Activated naive CD8-positive, alpha-beta T cell treated with anti-CD3 and anti-CD28 coated beads, Interleukin-2, amount 10 ng/mL, durations not matched to agents 7 days and 5 days (primary cell): ENCODE results near the gene UBE4A. TPM values are rescaled to one million over a fixed set of nuclear protein-coding genes. Genes with fewer than 3 reads are reported as not detected.
"Not testable (repeated sequence)": the region's sequence is repeated elsewhere in the genome, so short reads cannot be mapped to it uniquely, and the experiment has no call there.

Experiments used
- ATAC-seq: fragments of 150-1000 bp; cut with Tn5 transposase; one replicate; pipeline ENCODE4 v1.10.0; 2021; ENCODE audit warnings: low read depth, moderate library complexity
- POLR2A ChIA-PET: fragments of 350-600 bp; sonication (Branson Sonifier 250); formaldehyde crosslinking; loops from one replicate; lab custom pipeline; 2021; ENCODE audit warnings: antibody characterized with exemption; lab: Charles Lee
- DNase-seq: peaks from one replicate; pipeline ENCODE4 v3.0.0; 2021
- H3K27ac Mint-ChIP-seq: one replicate; pipeline ENCODE4 v1.8.0; 2022; ENCODE audit warnings: mild to moderate bottlenecking, mixed read lengths
- H3K27me3 Mint-ChIP-seq: one replicate; pipeline ENCODE4 v1.8.0; 2022; ENCODE audit warnings: mild to moderate bottlenecking, moderate library complexity, mixed read lengths
- H3K36me3 Mint-ChIP-seq: one replicate; pipeline ENCODE4 v1.8.0; 2021; ENCODE audit warnings: mild to moderate bottlenecking, mixed read lengths
- H3K4me1 Mint-ChIP-seq: one replicate; pipeline ENCODE4 v1.8.0; 2021; ENCODE audit warnings: mixed read lengths
- H3K4me3 Mint-ChIP-seq: one replicate; pipeline ENCODE4 v1.8.0; 2022; ENCODE audit warnings: mild to moderate bottlenecking, moderate library complexity, mixed read lengths
- H3K9me3 Mint-ChIP-seq: one replicate; pipeline ENCODE4 v1.8.0; 2021; ENCODE audit warnings: mixed read lengths
- total RNA-seq, 2 experiments: library from RNA; stranded (reverse); gene quantifications; one replicate each; pipeline ENCODE4 v1.2.3, GENCODE V29; 2021

Gene UBE4A
- total RNA-seq, 2 experiments from 2014 or later: 43.4 to 44.4 TPM

DNA sequence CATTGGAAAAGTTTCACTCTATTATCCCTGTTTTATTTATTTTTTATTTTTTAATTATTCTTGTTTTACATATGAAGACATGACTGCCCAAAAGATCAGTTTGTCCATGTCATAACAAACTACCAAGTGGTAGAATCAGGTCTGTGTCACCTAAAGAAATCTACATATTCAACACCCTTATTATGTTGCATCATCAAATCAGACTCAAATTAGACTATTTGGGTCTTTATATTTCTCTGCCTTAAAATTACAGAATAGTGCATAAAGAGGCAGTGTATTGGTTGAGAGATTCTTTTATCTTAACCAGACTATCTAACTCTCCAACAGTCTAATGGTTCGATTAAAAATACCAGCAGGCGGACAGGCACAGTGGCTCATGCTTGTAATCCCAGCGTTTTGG lies 23.6 kb downstream of the UBE4A start:
- no peaks in the 10 kb centered on the region for H3K4me1 Mint-ChIP-seq
- no peak overlapping the region for H3K4me3 Mint-ChIP-seq
- DNase-seq: no peak
- no peaks in the 10 kb centered on the region for H3K27me3 Mint-ChIP-seq
- POLR2A ChIA-PET: interaction anchor here (0.6 to 0.7 kb wide), 2 partner anchors 21 to 126 kb away, joined by 3 to 5 read pairs; no protein-coding TSS in a partner anchor
- H3K36me3 Mint-ChIP-seq: peaks cover 23% of the 10 kb centered on the region
- ATAC-seq: no peak
- no peaks in the 10 kb centered on the region for H3K9me3 Mint-ChIP-seq
- no peak overlapping the region for H3K27ac Mint-ChIP-seq

DNA sequence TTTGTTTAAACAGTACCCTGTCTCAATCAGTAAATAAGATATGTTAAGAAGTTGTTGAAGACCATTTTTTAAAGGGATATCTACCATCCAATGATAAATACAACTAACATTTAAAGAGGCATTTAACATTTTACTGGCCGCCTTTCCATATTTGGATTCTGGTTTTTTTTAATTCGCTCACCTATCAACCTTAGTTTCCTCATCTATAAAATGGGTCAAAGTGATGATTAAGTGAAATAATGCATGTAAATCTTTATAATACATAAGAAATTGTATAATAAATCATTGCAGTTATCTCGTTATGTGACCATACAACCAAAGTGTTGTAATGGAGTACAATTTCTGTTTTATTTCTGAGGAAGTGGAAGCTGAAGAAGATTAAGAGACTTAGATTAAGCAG lies 24.3 kb downstream of the UBE4A start:
- H3K9me3 Mint-ChIP-seq: no peaks in the 10 kb centered on the region
- POLR2A ChIA-PET: interaction anchor here (0.7 kb wide), 1 partner anchor 22 kb away, joined by 5 read pairs; no protein-coding TSS in a partner anchor

DNA sequence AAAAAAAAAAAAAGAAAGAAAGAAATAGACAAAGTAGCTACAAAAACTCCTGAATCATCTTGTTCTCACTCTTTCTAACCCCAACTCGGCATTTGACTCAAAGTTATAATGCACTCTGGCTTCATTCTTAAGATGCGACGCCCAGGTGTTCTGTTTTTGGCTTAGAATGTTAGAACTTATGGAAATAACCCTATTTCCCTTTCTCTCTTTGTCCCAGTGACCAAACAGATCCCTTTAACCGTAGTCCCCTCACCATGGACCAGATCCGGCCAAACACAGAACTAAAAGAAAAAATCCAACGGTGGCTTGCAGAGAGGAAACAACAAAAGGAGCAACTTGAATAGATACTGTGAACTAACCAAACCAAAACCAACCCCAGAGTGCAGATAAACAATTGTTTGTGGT lies 36.7 kb downstream of the UBE4A start:
- Mint-ChIP-seq H3K4me3 (peak overlapping the region; percentile 43), H3K27ac (peak overlapping the region; percentile 86), H3K36me3 (peaks cover 19% of the 10 kb centered on the region), H3K27me3 (no peaks in the 10 kb centered on the region), H3K4me1 (peaks cover 36% of the 10 kb centered on the region), H3K9me3 (no peaks in the 10 kb centered on the region)
- ATAC-seq (no peak), DNase-seq (no peak)
- POLR2A ChIA-PET: no interaction called here

More for the DNA sequence above, 24.3 kb downstream of the UBE4A start:
- DNase-seq (no peak), ATAC-seq (no peak)
- Mint-ChIP-seq H3K27me3 (no peaks in the 10 kb centered on the region), H3K4me3 (no peak overlapping the region), H3K27ac (no peak overlapping the region), H3K4me1 (no peaks in the 10 kb centered on the region), H3K36me3 (peaks cover 20% of the 10 kb centered on the region)

DNA sequence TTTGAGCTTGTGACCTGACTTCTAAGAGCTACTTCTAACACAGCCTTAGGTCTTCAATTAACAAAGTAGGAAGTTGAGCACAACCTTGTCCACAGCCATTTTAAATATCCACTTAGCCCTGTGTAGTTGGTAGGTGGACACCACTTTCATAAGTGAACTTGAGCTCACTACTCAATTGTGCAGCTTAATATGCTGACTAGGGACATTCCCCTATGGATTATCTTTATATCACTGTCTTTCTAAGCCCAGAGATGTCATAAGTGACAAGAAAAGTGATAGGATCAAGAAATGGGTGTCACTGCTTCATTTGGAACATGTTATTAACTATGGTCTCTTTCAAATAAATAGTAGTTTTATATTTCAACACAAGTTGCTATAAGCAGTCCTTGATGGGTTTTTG lies 38.0 kb downstream of the UBE4A start:
- Mint-ChIP-seq H3K27ac (no peak overlapping the region), H3K4me1 (peaks cover 37% of the 10 kb centered on the region), H3K4me3 (no peak overlapping the region), H3K36me3 (peaks cover 22% of the 10 kb centered on the region), H3K9me3 (no peaks in the 10 kb centered on the region), H3K27me3 (no peaks in the 10 kb centered on the region)
- no peak for ATAC-seq
- POLR2A ChIA-PET: interaction anchor here (0.7 to 3.9 kb wide), 4 partner anchors 38 to 670 kb away, joined by 3 to 22 read pairs (median 8); partner anchors contain the start of genes KMT2A, UBE4A and VPS11
- DNase-seq: no peak

- Mint-ChIP-seq H3K27me3 (no peaks in the 10 kb centered on the region), H3K4me1 (peaks cover 41% of the 10 kb centered on the region), H3K9me3 (no peaks in the 10 kb centered on the region), H3K27ac (peak overlapping the region; percentile 100), H3K4me3 (peak overlapping the region; percentile 97), H3K36me3 (peaks cover 17% of the 10 kb centered on the region)
- POLR2A ChIA-PET: interaction anchor here (0.6 to 3.9 kb wide), 5 partner anchors 37 to 94 kb away, joined by 3 to 22 read pairs (median 4); partner anchors contain the start of genes KMT2A and UBE4A
- ATAC-seq: peak; percentile 85
- no peak for DNase-seq
These were observed 39.6 kb downstream of the UBE4A start for GRCh38 chr11:118398791-118399559.

DNA sequence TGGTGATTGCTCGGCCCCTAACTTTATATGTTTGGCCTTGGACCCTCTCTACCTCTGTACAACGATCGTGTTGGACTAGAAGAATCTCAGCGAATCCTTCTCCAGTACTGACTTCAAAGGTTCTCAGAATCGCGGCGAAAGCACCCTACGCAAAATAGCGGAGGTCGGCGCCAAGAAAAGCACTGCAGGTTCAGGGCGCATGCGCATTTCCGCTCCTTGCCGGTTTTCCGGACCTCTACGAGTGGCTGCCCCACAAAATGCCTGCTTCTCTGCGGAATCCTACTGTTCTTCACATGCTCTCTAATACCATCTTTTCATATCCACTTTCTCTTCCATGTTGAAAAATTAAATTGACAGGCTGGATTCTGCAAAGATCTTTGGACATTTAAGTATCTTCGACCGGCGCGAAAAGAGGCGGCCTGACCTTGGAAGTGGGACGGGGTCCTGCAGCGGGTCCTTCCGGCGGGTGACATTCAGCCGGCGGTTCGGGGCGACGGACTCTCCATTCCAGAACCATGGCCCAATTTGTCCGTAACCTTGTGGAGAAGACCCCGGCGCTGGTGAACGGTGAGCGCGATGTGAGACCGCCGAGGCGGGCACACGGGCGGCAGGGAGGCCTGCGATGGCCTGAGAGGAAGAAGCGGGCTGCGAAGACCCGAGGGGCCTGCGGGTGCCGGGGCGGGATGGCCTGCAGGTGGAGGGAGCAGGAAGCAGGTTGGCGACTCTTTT lies 41.9 kb downstream of the UBE4A start, which contains the start of gene ATP5MG:
Gene ATP5MG (plus strand): TSS at position 456 of the 729 bp plus-strand sequence. CDS start 60 bp downstream, at position 516.
- H3K4me3 Mint-ChIP-seq: peak within 1 kb of the TSS; percentile 97
- peaks cover 47% of the 10 kb centered on the region for H3K4me1 Mint-ChIP-seq
- DNase-seq (peak; percentile 89), ATAC-seq (peak; percentile 61)
- H3K27me3 Mint-ChIP-seq: no peaks in the 10 kb centered on the region
- no peaks in the 10 kb centered on the region for H3K9me3 Mint-ChIP-seq
- POLR2A ChIA-PET: interaction anchor here (0.7 to 2.1 kb wide), 3 partner anchors 16 to 34 kb away, joined by 3 to 19 read pairs (median 7); partner anchors contain the start of gene KMT2A
- peaks cover 16% of the 10 kb centered on the region for H3K36me3 Mint-ChIP-seq
- H3K27ac Mint-ChIP-seq: peak within 1 kb of the TSS; percentile 100

DNA sequence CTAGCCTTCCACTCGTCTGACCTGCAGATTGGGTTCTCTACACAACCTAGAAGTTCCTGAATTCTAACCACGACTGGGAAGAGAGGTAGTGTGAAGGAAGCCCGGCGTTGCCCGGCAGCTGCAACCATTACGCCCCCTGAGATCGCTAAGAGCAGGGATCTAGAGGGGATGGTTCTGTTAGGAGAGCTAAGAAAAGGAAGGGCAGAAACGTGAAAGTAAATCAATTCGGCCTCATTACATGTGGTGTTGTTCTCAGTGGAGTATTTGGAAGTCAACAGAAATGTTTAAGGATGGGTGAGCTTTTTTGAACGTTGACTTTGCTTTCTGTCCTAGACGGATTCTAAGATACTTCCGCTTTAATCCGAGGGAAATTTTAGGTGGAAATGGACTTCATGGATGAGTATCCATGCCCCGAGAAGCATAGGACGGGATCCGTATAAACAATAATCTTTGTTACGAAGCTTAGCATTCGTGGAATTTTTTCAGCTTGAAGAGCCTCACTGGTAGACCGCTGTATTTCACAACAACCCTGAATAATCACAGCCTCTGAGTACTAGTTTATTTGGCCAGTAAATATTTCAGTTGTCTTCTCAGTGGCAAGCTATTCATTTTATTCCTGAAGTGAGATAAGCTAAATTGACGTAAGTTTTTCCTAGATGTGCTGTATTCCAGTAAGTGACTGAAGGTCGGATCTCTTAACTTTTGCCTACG lies 42.6 kb downstream of the UBE4A start:
- POLR2A ChIA-PET: interaction anchor here (0.6 to 2.1 kb wide), 4 partner anchors 16 to 359 kb away, joined by 3 to 19 read pairs (median 6); partner anchors contain the start of gene KMT2A
- no peak for ATAC-seq
- DNase-seq: no peak
- H3K27ac Mint-ChIP-seq: peak overlapping the region; percentile 100
- peaks cover 43% of the 10 kb centered on the region for H3K4me1 Mint-ChIP-seq
- H3K27me3 Mint-ChIP-seq: no peaks in the 10 kb centered on the region
- peaks cover 22% of the 10 kb centered on the region for H3K36me3 Mint-ChIP-seq
- peak overlapping the region; percentile 97 for H3K4me3 Mint-ChIP-seq
- H3K9me3 Mint-ChIP-seq: no peaks in the 10 kb centered on the region

DNA sequence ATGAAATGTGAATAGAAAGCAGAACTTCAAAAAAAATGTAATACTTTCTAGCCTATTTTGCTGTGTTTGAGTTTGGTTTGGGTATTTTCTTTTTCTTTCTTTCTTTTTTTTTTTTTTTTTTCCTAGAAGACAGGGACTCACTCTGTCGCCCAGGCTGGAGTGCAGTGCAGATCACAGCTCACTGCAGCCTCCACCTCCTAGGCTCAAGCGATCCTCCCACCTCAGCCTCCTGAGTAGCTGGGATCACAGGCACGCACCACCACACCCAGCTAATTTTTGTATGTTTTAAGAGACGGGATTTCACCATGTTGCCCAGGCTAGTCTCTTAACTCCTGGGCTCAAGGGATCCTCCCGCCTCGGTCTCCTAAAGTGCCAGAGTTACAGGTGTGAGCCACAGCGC lies 43.2 kb downstream of the UBE4A start:
- not testable (repeated sequence) for H3K27me3 Mint-ChIP-seq, ATAC-seq, DNase-seq, H3K9me3 Mint-ChIP-seq
- POLR2A ChIA-PET: interaction anchor here (0.6 to 2.1 kb wide), 4 partner anchors 28 to 358 kb away, joined by 3 to 19 read pairs (median 6); partner anchors contain the start of gene KMT2A
- peaks cover 42% of the 10 kb centered on the region for H3K4me1 Mint-ChIP-seq
- peaks cover 22% of the 10 kb centered on the region for H3K36me3 Mint-ChIP-seq
- H3K27ac Mint-ChIP-seq: peak overlapping the region; percentile 59
- peak overlapping the region; percentile 97 for H3K4me3 Mint-ChIP-seq

DNA sequence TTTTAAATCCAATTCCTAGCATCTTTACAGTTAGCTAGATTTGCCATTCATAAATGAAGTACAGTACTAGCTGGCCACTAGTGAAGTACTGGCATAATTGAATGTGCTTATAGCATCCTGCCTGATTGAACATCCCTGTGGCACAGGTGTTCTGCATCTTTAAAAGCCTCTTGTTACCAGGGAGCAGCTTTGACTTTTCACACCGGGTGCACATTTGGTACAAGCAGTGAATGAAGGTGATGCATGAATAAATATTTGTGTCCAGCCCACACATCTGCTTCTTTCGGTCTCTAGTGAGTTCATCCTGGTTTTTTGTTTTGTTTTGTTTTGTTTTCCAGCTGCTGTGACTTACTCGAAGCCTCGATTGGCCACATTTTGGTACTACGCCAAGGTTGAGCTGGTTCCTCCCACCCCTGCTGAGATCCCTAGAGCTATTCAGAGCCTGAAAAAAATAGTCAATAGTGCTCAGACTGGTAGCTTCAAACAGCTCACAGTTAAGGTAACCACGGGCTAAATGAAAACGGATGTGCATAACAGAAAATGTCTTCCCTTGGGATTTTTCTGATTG lies 47.3 kb downstream of the UBE4A start:
- ATAC-seq: no peak
- Mint-ChIP-seq H3K4me3 (no peak overlapping the region), H3K27me3 (no peaks in the 10 kb centered on the region), H3K36me3 (peaks cover 26% of the 10 kb centered on the region), H3K27ac (no peak overlapping the region), H3K4me1 (peaks cover 28% of the 10 kb centered on the region), H3K9me3 (no peaks in the 10 kb centered on the region)
- POLR2A ChIA-PET: no interaction called here
- DNase-seq: no peak

GRCh38 chr11:118410055-118410745 lies 50.8 kb downstream of the UBE4A start:
- DNase-seq (no peak), ATAC-seq (no peak)
- peaks cover 23% of the 10 kb centered on the region for H3K36me3 Mint-ChIP-seq
- no peak overlapping the region for H3K4me3 Mint-ChIP-seq
- no peaks in the 10 kb centered on the region for H3K9me3 Mint-ChIP-seq
- H3K27ac Mint-ChIP-seq: no peak overlapping the region
- POLR2A ChIA-PET: interaction anchor here (0.6 kb wide), 1 partner anchor 432 kb away, joined by 3 read pairs; no protein-coding TSS in a partner anchor
- peaks cover 12% of the 10 kb centered on the region for H3K4me1 Mint-ChIP-seq
- H3K27me3 Mint-ChIP-seq: no peaks in the 10 kb centered on the region

- H3K4me1 Mint-ChIP-seq: peaks cover 7% of the 10 kb centered on the region
- DNase-seq (no peak), ATAC-seq (no peak)
- no peaks in the 10 kb centered on the region for H3K9me3 Mint-ChIP-seq
- peaks cover 18% of the 10 kb centered on the region for H3K36me3 Mint-ChIP-seq
- no peak overlapping the region for H3K27ac Mint-ChIP-seq
- POLR2A ChIA-PET: interaction anchor here (0.7 kb wide), 1 partner anchor 52 kb away, joined by 3 read pairs; the partner anchor contains the start of gene UBE4A
- no peaks in the 10 kb centered on the region for H3K27me3 Mint-ChIP-seq
- H3K4me3 Mint-ChIP-seq: no peak overlapping the region
These were observed 52.1 kb downstream of the UBE4A start for GRCh38 chr11:118411530-118411929.

DNA sequence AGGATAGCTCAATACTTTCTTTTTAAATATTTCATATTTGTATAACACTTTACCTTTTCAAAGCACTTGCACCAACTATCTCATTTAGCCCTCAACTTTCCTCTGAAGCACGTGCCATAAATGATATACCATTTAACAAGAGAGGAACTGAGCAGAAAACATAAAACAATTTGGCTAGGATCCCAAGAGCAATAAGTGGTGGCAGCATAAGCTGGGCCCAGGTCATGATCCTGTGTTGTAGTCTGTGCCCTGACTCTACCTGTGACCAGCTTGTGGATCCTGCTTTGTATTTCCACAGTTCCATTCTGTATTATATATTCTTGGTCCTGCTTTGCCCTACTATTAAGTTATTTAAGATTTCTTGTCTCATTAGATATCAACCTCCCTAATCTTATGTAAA lies 53.5 kb downstream of the UBE4A start:
- peaks cover 12% of the 10 kb centered on the region for H3K36me3 Mint-ChIP-seq
- peaks cover 7% of the 10 kb centered on the region for H3K4me1 Mint-ChIP-seq
- no peaks in the 10 kb centered on the region for H3K9me3 Mint-ChIP-seq
- DNase-seq (no peak), ATAC-seq (no peak)
- POLR2A ChIA-PET: no interaction called here
- no peak overlapping the region for H3K4me3 Mint-ChIP-seq
- no peaks in the 10 kb centered on the region for H3K27me3 Mint-ChIP-seq
- no peak overlapping the region for H3K27ac Mint-ChIP-seq
